Esophagus mucosa (tissue), 1 donor: ENCODE measurements around the gene RASSF10. TPM values are rescaled to one million over a fixed set of nuclear protein-coding genes. Genes with fewer than 3 reads are reported as not detected.
A peak's percentile ranks its signal among the peaks of the same experiment; 100 is the strongest.
"Not testable (repeated sequence)": the region's sequence is repeated elsewhere in the genome, so short reads cannot be mapped to it uniquely, and the experiment has no call there.

Source experiments
- ATAC-seq: fragments of 200-7000 bp; cut with Tn5 transposase; one replicate; pipeline ENCODE4 v1.9.1; 2020
- total RNA-seq: library from RNA; stranded (reverse); gene quantifications from one replicate; pipeline ENCODE4 v1.2.4, GENCODE V29; 2023
- donor health status: DM: yes; HTN: yes; CAD: no.

RASSF10 gene
- total RNA-seq, 1 donor from 2014 or later, result 11.3 TPM

DNA sequence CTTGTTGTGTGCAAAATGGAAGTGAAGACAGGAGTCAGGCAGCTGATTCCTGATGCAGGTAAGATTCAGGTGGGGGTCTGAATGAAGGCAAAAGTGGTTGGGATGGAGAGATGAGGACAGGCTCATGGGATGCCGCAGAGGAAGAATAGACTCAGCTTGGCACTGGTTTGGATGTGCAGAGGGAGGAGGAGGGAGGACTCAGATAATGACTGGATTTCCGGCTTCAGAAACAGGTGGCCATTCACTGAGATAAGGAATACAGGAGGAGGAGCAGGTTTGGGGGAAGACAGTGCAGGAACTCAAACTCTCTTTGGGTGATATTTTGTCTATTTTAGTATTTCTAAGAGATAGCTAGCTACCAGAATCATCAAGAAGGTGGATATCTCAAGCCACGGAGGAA is 19.2 kb downstream of the RASSF10 start:
- no peak for ATAC-seq

DNA sequence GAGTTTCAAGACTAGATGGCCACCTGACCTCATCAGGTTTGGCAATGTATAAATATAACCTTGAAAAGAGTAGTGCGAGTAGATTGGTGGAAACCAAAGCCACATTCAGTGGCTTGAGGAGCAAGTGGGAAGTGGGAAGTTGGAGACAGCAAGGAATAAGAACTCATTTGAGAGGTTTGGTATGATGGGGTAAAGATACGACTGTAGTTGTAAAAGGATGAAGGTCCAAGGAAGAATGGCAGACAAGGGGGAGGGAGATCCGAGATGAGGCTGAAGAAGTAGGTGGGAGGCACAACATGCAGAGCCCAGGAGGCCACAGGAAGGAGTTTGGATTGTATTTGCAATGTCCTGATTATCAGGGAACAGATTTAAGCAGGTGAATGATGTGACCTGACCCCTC is 20.8 kb downstream of the RASSF10 start:
- ATAC-seq, result no peak

DNA sequence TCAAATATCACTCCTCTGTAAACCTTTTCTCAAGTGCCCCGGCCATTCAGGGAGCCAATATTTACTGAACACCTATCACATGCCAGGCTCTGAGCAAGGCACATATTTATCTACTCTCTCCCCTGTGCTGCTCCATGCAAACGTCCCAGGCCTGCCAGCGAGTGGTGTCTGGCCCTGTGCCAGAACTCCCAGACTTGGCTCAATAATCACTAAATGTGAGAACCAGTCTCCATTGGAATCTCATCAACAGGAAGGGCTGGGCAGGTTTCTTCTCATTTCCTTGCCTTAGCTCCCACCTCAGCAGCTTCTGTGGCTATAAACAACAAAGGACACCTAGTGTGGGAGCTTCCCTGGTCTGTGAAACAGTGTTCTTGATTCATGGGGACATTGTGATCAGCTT is 21.7 kb downstream of the RASSF10 start:
- peak; percentile 15 for ATAC-seq

DNA sequence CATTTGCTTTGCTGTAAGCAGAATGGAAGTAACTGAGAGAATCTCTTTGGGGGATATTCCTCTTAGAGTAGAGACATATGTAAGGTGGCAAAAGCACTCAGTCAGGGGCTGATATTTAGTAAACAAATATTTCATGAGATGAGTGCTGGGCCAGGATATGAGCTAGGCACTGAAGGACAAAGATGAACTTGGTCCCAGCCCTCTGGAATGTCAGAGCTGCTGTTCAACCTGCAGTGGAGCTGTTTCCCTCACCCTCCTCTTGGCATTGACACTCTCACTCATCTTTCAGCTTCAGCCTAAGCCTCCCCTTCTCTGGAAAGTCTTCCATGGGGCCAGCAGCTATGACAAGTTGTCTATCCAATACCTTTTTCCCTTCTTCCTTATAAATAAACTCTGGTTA is 22.2 kb downstream of the RASSF10 start:
- no peak for ATAC-seq

DNA sequence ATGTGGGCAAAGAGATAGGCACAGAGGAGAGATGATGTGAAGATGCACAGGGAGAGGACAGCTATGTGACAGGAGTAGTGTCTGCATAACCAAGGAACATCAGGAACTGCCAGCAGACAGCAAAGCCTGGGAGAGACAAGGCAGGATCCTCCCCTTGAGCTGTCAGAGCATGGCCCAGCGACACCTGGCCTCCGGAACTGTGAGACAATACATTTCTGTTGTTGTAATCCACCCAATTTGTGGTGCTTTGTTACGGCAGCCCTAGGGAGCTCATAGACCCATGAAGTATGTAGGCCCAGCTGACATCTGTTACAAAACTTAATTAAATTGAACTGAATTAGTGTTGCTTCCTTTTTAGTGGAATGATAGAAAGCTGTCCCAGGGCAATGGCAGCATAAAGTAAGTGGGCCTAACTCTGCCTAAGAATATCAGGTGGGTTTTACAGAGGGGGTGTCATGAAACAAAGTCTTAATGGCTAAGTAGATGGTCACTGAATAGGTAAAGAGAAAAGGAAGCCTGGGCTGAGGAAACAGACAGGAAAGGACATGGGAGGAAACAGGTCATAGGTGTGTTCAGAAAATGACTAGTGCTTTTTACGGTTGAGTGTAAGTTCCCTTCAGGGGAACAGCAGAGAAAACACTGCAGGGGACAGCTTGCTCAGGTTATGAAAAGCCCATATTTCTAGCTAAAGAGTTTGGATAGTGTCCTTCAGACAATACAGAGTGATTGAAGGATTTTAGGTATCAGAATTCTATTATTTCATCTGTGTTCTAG is 24.8 kb downstream of the RASSF10 start:
- no peak for ATAC-seq

DNA sequence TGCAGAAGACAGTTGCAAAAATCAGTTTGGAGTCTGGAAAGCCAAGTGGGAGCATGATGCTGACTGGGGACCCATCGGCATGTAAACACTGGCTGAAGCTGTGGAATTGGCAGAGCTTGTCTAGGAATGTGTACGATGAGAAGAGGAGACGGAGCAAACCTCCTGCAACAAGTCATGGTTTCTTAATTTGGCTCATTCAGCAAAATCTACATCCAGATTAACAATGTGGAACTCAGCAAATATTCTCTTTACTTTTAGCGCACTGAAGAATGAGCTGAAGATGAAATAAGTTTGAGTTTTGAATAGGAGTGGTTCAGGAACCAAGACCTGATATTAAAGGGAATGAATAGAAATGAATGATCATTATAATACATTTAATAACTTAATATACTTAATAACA is 26.6 kb downstream of the RASSF10 start:
- no peak for ATAC-seq

DNA sequence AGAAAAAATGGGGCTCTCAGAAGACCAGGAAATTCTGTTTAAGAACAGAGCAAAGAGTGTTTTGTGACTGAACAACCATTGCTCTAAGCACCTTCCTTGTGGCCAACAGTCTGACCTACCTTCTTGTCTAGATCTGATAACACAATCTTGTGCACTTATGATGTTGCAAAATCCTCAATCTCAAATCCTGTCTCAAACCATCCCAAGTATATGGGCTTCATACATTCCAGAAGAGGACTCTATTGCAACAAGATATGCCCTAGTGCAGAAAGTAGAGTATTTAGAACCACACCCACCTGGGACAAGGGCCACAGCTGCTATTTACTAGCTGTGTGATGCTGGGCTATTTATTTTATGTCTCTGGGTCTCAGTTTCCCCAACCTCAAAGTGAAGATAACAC is 27.1 kb downstream of the RASSF10 start:
- no peak for ATAC-seq

DNA sequence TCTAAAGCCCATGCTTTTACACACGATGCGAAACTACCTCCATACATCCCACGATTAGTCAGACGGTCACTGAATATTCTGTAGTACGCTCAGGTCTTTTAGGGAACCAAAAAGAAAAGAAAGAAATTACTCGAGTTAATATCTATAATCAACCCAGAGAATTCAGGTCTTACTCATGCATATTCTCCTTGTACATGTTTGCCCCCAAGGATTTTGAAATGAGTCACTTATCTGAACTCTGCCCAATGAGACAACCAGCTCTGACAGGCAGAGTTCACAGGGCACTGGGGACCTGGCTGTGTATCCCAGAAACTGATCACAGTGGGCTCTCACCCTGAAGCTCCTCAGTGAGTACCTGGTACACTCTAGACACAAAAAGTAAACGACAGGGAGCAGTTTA is 29.2 kb downstream of the RASSF10 start:
- ATAC-seq, result peak; percentile 62

DNA sequence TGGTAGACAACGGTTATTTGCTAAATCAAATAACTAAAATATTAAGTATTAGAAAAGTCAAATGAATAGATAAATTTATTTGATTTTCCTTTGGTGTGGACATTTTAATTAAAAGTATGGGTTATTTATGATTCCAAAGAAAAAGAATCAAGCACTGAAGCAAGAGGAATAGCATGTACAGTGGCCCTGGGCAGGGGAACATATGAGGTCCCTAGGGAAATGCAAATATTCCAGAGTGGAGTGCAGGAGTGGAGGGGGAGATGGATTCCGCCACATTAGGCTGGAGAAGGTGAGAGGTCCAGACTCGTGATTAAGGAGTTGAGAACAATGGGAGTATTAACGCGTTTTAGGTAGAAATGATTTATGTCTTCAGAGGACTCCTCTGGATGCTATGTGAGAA is 30.0 kb downstream of the RASSF10 start:
- ATAC-seq, result no peak

DNA sequence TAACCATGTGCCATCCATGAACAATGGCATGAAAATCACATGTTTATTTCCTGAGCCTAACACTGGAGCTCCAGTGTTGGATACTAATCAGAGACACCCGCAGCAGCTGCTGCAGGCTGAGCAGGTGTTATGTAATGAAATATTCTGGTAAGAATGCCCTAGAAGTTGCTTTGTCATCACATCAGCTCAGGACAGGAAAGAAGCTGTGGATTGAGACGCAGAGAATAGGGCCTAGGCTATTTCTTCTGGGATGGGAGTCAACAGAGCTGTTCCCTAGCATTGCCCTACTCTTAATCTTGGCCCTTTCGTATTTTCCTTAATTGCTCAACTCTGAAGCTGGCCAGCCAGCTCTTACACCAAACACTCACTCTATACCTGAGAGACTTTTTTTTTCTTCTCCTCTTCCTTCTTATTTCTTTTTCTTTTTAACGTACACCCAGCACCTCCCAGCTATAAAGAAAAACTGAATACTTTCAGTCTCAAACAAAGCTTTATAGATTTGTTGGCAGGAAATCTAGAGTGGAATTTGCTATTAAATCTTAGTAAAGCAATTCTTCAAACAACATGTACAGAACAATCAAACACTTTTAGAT is 31.9 kb downstream of the RASSF10 start:
- ATAC-seq, result peak; percentile 60

GRCh38 chr11:13042873-13043342 is 33.8 kb downstream of the RASSF10 start:
- ATAC-seq, result peak; percentile 37

- no peak for ATAC-seq
Measured at GRCh38 chr11:13043912-13044628, 35.0 kb downstream of the RASSF10 start.

- ATAC-seq, result not testable (repeated sequence)
Measured at GRCh38 chr11:13045089-13045488, 36.0 kb downstream of the RASSF10 start.

DNA sequence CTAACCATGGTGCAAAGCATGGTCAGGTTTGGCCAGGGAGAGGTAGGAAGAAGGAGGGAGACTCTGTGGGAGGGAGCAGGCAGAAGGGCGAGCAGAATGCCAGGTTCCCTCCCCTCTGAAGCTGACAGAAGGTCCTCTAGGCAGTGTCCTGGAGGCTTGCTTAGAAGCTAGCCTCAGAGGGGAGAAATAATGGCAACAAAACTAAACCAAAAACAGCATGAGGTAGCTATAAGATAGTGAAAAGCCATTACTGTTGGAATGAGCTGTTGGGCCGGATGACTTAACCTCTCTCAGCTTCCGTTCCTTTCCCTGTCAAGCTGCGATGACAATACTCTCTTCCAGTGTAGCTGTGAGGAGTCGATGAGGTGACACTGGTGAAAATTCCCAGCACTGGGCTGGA is 36.6 kb downstream of the RASSF10 start:
- no peak for ATAC-seq

GRCh38 chr11:13046637-13047570 is 37.8 kb downstream of the RASSF10 start:
- no peak for ATAC-seq

- ATAC-seq, result no peak
Measured at GRCh38 chr11:13047884-13048283, 38.8 kb downstream of the RASSF10 start.

- ATAC-seq, result peak; percentile 80
Measured at GRCh38 chr11:13051257-13051656, 42.1 kb downstream of the RASSF10 start.

DNA sequence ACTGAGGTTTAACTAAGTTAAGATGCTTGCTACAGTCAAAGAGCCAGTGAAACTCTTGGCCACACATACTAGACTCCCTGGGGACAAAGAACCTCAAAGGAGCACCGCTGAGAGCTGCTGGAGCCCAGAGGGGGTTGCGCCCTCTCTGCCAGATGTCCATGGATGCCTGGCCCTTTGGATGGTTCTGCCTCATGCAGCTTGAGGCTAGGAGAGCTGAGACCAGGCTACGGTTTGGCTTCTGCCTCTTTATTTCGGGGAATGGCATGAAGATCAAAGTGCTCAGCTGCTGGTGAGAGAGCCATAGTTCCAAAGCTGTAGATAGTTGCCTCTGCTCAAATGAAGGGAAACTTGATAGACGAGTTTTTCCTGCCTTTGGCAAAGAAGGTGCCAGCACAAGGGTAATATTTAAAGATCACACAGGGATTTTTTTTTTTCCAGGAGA is 43.0 kb downstream of the RASSF10 start:
- peak; percentile 75 for ATAC-seq

DNA sequence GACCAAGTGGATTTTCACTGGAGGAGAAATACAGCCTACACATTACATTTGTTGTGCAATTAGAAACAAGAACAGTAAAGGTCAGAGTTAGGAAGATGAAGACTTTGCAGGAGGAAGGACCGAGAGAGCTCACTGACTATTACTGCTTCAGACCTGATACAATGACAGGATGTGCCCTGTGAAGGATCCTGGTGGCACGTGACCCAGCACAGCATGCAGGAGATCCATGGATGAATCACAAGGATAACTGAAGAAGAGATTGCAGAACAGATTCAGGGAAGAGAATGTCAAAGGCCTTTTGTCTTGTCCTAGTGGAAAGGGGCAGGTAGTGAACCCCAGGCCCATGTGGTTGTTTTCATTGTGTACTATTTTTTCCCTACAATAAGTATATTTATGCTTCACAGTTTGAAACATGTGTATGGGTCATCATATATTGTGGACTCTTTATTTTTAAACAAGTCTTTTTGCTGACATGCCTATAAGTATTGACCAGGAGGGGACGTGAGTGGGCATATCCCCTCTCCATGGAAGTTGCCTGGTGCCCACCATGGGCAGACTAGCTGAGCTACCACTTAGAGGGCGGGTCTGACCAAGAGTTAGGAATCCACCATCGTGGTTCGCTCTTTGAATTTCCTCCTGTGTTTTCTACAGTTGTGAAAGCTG is 44.3 kb downstream of the RASSF10 start:
- peak; percentile 60 for ATAC-seq

DNA sequence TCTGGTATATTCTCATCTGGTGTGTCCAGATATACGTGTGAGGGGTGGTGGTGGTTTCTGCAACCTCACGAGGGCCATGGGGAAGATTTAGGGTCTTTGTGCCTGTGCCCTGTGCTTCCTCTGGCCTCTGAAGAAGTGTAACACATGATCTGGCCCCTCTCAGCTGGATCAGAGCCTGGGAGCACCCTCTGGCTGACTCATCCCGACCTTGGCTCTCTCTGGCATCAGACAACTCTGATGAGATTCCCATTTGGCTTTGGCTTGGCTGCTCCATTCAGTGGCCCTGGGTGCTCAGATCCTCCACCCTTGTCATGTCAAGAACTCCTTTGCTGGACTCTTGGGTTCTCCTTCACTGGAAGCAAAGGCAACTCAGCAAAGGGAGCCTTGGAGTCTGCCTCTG is 45.2 kb downstream of the RASSF10 start:
- peak; percentile 16 for ATAC-seq

DNA sequence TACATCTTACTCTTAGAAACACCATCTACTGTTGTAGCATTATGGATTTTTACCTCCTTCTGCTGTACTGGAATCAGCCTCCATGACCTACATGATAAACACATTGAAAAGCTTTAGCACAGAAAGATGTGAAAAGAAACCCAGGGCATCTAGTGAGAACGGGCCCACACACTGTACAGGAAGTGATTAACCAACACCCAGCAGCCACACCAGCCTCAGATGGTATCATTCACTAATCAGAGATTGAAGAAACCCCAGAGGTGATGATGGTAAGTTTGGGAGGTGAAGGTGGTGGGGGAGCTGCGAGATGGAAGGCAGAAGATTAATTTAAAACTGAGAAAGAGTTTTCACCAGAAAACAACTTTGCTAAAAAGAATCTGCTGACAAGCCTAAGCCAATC is 46.1 kb downstream of the RASSF10 start:
- no peak for ATAC-seq
